Kidney (tissue), 14 donors: Measurements from ENCODE around the gene MFSD1. TPM values are rescaled to one million over a fixed set of nuclear protein-coding genes. Genes with fewer than 3 reads are reported as not detected.

Experiments used
- DNase-seq, 5 donors: peaks; one replicate each; pipeline ENCODE4 v3.0.0-alpha.2; 2013 to 2020
- FAIRE-seq: peaks from 2 replicates; lab custom pipeline; 2012; peaks lifted over from hg19 to GRCh38; lab: Jason Lieb, UNC
- H3K27ac ChIP-seq, 2 donors: one replicate each; pipeline ENCODE4 v1.7.0; 2013; ENCODE audit warnings: low read depth in 2 of 2, low read length in 2 of 2, inconsistent platforms in 1 of 2
- H3K27me3 ChIP-seq: one replicate; pipeline ENCODE4 v1.7.1; 2013; ENCODE audit warnings: low read length, inconsistent platforms; ENCODE audit not compliant: control insufficient read depth, insufficient read depth
- H3K36me3 ChIP-seq, 3 donors: one replicate each; pipeline versions ENCODE4 v1.7.0 to v1.7.1; 2013; ENCODE audit warnings: low read length in 3 of 3, control low read depth in 1 of 3, inconsistent platforms in 1 of 3; ENCODE audit not compliant: insufficient read depth in 3 of 3, control insufficient read depth in 2 of 3
- H3K4me1 ChIP-seq, 3 donors: one replicate each; pipeline versions ENCODE4 v1.7.0 to v1.7.1; 2013; ENCODE audit warnings: low read length in 3 of 3, inconsistent platforms in 1 of 3, low read depth in 1 of 3; ENCODE audit not compliant: control insufficient read depth in 2 of 3, insufficient read depth in 2 of 3
- H3K4me3 ChIP-seq, 3 donors: one replicate each; pipeline versions ENCODE4 v1.7.0 to v1.8.1; 2013; ENCODE audit warnings: low read length in 3 of 3, control low read depth in 1 of 3, inconsistent platforms in 1 of 3
- H3K9ac ChIP-seq, 3 donors: one replicate each; pipeline versions ENCODE4 v1.7.0 to v1.7.1; 2013; ENCODE audit warnings: low read length in 3 of 3, control low read depth in 1 of 3, inconsistent platforms in 1 of 3
- H3K9me3 ChIP-seq, 3 donors: one replicate each; pipeline versions ENCODE4 v1.7.0 to v1.7.1; 2013; ENCODE audit warnings: low read length in 3 of 3, control low read depth in 1 of 3, inconsistent platforms in 1 of 3; ENCODE audit not compliant: control insufficient read depth in 2 of 3, insufficient read depth in 1 of 3
- intact Hi-C: fragments of 100-400 bp; cut with DNase I; formaldehyde crosslinking; loops from one replicate; pipeline ENCODE4 v1.11.1; 2022
- polyA plus RNA-seq: library from polyadenylated mRNA; stranded (reverse); fragments of 350-450 nt; fragmentation: Illumina TruSeq; extraction: RNeasy Lipid Tissue Mini Kit (QIAGEN cat#74804); gene quantifications from one replicate; pipeline ENCODE4 v1.2.3, GENCODE V29; 2014; ENCODE audit warnings: low read depth, low replicate concordance; ENCODE audit not compliant: insufficient read depth
- total RNA-seq: library from RNA; stranded (reverse); fragmentation: NEBNext Ultra II Directional; extraction: Animal tissue kit (Norgen Biotek cat#: 25700); gene quantifications from one replicate; pipeline ENCODE4 v1.2.1, GENCODE V29; 2021
- TF ChIP-seq, protein P1 (sequence below): IDR thresholded peaks from 3 replicates; pipeline ENCODE4 v1.5.1; 2012; ENCODE audit warnings: mild to moderate bottlenecking, moderate library complexity, borderline replicate concordance; ENCODE audit not compliant: insufficient read depth; ENCODE audit errors: extremely low read depth
- donor health status: control.
- donor health status: control.
- donor health status: control.
- donor health status: control.
- donor health status: control.
- donor health status: DM: yes; HTN: yes; CAD: no.
- donor health status: Normal renal cell carcinoma (clear cell type).

The MFSD1 gene
- total and polyA plus RNA-seq, 2 donors from 2014 or later: 46.5 to 76.2 TPM

DNA sequence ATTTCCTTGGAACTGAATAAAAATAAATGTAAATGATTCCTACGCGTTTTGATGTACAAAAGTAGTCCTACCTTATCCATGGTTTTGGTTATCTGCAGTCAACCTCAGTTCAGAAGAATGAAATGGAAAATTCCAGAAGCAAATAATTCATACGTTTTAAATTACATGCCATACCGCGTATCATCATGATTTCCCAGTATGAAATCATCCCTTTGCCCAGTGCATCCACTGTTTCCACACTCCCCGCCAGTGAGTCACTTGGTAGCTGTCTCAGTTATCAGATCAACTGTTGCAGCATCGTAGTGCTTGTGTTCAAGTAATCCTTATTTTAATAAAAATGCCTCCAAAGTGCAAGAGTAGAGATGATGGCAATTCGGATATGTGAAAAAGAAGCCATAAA, 9.1 kb upstream of the MFSD1 start:
- Histone ChIP-seq H3K9me3 (no peaks in the 10 kb centered on the region), H3K4me3 (no peak overlapping the region), H3K27ac (no peak overlapping the region), H3K4me1 (peaks cover 0 to 2% (median 0%) of the 10 kb centered on the region in 3 donors), H3K36me3 (no peaks in the 10 kb centered on the region), H3K9ac (no peak overlapping the region), H3K27me3 (no peaks in the 10 kb centered on the region)
- intact Hi-C loops: loop anchor here (10.0 kb wide), 1 partner anchor 128 kb away; no protein-coding TSS in a partner anchor
- TF ChIP-seq, protein P1, sequence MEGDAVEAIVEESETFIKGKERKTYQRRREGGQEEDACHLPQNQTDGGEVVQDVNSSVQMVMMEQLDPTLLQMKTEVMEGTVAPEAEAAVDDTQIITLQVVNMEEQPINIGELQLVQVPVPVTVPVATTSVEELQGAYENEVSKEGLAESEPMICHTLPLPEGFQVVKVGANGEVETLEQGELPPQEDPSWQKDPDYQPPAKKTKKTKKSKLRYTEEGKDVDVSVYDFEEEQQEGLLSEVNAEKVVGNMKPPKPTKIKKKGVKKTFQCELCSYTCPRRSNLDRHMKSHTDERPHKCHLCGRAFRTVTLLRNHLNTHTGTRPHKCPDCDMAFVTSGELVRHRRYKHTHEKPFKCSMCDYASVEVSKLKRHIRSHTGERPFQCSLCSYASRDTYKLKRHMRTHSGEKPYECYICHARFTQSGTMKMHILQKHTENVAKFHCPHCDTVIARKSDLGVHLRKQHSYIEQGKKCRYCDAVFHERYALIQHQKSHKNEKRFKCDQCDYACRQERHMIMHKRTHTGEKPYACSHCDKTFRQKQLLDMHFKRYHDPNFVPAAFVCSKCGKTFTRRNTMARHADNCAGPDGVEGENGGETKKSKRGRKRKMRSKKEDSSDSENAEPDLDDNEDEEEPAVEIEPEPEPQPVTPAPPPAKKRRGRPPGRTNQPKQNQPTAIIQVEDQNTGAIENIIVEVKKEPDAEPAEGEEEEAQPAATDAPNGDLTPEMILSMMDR: no peak
- DNase-seq: no peak
- no peak for FAIRE-seq

DNA sequence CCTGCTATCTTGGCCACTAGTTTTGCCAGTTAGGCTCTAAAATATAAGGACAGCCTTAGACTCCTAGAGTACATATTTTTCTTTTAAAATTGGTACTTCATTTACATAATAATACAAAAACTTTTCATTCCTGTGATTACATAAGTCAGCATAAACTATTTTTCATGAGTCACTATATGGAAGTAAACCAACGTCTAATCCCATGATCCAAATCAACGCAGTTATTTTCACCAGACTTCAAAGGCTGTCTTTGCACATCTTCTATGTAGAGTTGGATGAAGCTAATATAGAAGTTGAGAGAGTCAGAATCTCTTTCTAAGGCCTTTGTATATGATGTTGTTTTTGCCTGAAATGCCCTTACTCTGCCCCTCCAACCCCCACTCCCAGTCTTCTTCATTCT, 7.6 kb upstream of the MFSD1 start:
- FAIRE-seq: no peak
- Histone ChIP-seq H3K27ac (no peak overlapping the region), H3K9me3 (no peaks in the 10 kb centered on the region), H3K36me3 (no peaks in the 10 kb centered on the region), H3K4me1 (peaks cover 0 to 2% (median 0%) of the 10 kb centered on the region in 3 donors), H3K27me3 (no peaks in the 10 kb centered on the region), H3K9ac (no peak overlapping the region), H3K4me3 (no peak overlapping the region)
- DNase-seq: no peak
- intact Hi-C loops: loop anchor here (10.0 kb wide), 1 partner anchor 129 kb away; no protein-coding TSS in a partner anchor
- TF ChIP-seq, protein P1: no peak

DNA sequence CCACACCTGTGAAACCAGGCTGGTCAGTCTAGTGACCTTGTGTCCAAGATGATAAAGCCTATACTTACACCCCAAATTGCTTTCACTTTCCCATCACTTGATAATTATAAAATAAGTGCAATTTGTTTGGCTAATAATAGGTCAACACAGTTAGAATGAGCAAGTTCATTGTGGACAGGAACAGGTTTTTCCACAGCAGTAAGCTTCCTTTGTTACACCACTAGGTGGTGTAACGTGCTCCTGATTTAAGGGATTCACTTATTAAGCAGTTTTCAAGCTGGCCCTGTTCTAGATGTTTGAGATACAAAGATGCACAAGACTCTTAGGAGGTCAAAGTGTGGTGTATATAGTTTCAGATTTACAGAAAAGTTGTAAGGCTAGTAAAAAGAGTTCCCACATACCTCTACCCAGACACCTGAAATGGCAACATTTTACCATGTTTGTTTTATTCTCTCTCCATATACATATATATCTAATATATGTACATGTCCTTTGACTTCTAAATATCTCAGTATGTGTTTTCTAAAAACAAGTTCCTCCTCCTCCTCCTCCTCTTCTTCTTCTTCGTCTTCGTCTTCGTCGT, 6.8 kb upstream of the MFSD1 start:
- Histone ChIP-seq H3K36me3 (no peaks in the 10 kb centered on the region), H3K9ac (no peak overlapping the region), H3K27me3 (no peaks in the 10 kb centered on the region), H3K27ac (no peak overlapping the region), H3K9me3 (no peaks in the 10 kb centered on the region), H3K4me1 (peaks cover 0 to 2% (median 0%) of the 10 kb centered on the region in 3 donors), H3K4me3 (no peak overlapping the region)
- TF ChIP-seq, protein P1: peak; percentile 47
- FAIRE-seq: no peak
- intact Hi-C loops: loop anchor here (10.0 kb wide), 1 partner anchor 130 kb away; no protein-coding TSS in a partner anchor
- DNase-seq: no peak

DNA sequence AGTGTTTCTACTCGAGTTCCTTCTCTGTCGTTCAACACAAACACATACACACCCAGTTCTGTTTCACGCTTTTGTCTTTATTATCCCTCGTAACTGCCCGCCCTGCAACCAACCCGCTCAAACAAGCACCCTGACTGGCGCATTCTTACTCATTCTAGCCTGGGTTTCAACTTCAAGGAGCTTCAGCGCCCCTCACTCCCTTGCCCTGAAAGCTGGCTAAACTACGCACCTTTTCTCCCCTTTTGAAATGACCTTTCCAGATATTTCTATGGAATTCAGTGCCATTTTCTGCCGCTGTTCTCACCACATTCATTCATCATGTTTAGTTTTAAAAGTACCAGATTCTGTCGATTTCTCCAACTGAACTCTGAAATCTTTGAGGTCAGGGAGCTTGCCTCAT, 653 bp upstream of the MFSD1 start:
- H3K27me3 ChIP-seq: no peaks in the 10 kb centered on the region
- intact Hi-C loops: no loop called here
- no peaks in the 10 kb centered on the region for H3K36me3 ChIP-seq
- TF ChIP-seq, protein P1: no peak
- peaks cover 0 to 8% (median 0%) of the 10 kb centered on the region in 3 donors for H3K4me1 ChIP-seq
- FAIRE-seq: no peak
- H3K27ac ChIP-seq: peak overlapping the region; percentile 58 to 75
- peak in 3 of 5 donors; percentile 24 to 40 (median 40) for DNase-seq
- H3K9me3 ChIP-seq: no peaks in the 10 kb centered on the region
- peak overlapping the region; percentile 49 to 85 (median 71) for H3K9ac ChIP-seq
- peak overlapping the region; percentile 82 to 99 (median 91) for H3K4me3 ChIP-seq
